Measurements from ENCODE around the gene PDZD2.

Gene PDZD2

DNA sequence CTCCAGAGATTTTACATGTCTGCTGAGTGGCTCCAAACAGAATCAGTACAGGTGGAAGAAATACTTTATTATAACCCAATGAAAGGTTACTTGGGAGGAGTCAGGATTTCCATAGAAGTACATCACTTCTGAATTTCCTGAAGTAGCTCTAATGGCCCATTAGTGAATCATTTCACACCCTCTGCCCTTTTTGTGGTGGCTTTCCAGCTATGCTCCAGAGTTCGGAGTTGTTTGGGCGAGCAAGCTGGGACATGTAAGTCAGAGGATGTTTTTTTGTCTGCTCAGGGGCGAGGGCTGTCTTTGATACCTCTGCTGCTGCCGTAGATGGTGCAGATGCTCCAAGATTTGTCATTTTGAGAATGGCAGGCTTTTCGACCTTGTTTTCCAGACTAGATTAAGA is 309.1 kb downstream of the PDZD2 start:
- DNase-seq (ENCODE audit: insufficient read length, low spot score) (no peak), FAIRE-seq (no peak)
- TF ChIP-seq, protein P1, sequence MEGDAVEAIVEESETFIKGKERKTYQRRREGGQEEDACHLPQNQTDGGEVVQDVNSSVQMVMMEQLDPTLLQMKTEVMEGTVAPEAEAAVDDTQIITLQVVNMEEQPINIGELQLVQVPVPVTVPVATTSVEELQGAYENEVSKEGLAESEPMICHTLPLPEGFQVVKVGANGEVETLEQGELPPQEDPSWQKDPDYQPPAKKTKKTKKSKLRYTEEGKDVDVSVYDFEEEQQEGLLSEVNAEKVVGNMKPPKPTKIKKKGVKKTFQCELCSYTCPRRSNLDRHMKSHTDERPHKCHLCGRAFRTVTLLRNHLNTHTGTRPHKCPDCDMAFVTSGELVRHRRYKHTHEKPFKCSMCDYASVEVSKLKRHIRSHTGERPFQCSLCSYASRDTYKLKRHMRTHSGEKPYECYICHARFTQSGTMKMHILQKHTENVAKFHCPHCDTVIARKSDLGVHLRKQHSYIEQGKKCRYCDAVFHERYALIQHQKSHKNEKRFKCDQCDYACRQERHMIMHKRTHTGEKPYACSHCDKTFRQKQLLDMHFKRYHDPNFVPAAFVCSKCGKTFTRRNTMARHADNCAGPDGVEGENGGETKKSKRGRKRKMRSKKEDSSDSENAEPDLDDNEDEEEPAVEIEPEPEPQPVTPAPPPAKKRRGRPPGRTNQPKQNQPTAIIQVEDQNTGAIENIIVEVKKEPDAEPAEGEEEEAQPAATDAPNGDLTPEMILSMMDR (IDR thresholded peaks at IDR 0.05; ENCODE audit: insufficient read depth, missing control alignments), result no peak

DNA sequence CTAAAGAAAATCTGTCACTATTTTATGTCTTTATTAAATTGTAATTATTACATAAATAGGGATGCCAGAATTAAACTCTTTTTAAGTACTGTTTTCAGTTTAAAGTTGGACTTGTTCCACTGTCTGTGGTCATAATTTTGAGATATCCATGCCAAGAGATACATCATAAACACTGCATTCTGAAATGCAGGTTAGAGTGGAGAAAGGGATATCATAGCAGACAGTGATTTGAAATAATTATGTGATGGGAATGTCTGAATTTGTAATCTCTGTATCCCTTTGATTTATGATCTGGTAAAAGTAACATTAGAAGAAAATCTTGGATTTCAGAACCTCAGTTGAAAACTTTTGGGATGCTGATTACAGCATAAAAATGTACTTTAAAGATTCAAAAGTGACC is 313.1 kb downstream of the PDZD2 start:
- FAIRE-seq (no peak), DNase-seq (ENCODE audit: insufficient read length, low spot score) (no peak)
- TF ChIP-seq, protein P1 (IDR thresholded peaks at IDR 0.05; ENCODE audit: insufficient read depth, missing control alignments), result no peak

DNA sequence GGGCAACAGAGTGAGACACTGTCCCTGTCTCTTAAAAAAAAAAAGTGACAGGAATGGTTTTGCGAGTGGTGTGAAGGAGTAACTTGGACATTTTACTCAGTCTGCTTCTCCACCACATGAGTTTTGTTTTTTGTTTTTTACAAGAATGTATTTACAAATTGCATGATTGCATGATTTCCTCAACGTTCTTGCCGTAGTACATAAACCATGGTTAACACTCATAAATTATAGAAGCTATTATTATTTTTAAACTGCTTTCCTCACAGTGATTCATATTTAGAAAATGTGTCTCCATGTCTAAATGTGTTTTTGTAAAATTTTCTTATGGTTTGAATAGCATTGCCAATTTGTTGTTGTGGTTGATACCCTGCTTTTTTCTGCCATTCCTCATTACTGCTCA is 315.2 kb downstream of the PDZD2 start:
- DNase-seq (ENCODE audit: insufficient read length, low spot score), result no peak
- TF ChIP-seq, protein P1 (IDR thresholded peaks at IDR 0.05; ENCODE audit: insufficient read depth, missing control alignments), result no peak
- no peak for FAIRE-seq

DNA sequence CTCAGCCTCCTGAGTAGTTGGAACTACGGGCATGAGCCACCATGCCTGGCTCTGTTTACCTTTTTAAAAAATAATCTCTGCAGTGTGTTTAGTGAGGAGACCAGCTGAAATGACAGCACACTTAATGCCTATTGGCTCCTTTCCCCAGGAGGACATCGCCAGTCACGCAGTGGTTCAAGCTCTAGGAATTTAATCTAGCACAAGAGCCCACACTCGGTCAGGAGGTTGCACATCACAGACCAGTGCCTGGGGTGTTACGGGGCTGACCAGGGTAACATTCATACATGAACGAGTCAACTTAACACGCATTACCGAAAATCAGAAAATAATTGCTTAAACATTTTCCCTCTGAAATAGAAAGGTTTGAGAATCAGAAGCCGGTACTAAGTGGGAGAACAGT is 318.2 kb downstream of the PDZD2 start:
- FAIRE-seq, result no peak
- TF ChIP-seq, protein P1 (IDR thresholded peaks at IDR 0.05; ENCODE audit: insufficient read depth, missing control alignments), result no peak
- no peak for DNase-seq (ENCODE audit: insufficient read length, low spot score)

DNA sequence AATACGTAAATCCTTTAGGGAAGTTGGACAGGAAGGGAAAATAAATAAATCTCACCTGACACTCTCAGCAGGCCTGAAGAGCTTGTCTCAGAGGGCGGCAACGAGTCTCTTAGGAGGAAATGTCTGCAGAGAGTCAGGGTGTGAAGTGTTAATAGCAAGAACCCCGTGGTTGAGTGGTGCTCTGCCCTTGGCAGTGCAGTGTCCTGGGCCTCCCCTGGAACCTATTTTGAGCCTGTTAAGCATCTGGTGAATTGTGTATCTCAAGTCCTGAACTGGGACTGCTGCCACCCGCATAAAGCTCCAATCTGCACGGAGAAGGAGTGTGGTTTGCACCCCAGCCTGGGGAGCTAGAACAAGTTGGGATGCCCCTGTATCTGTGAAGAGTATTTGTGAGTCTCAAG is 323.4 kb downstream of the PDZD2 start:
- DNase-seq (ENCODE audit: insufficient read length, low spot score) (no peak), FAIRE-seq (no peak)
- TF ChIP-seq, protein P1 (IDR thresholded peaks at IDR 0.05; ENCODE audit: insufficient read depth, missing control alignments), result no peak

DNA sequence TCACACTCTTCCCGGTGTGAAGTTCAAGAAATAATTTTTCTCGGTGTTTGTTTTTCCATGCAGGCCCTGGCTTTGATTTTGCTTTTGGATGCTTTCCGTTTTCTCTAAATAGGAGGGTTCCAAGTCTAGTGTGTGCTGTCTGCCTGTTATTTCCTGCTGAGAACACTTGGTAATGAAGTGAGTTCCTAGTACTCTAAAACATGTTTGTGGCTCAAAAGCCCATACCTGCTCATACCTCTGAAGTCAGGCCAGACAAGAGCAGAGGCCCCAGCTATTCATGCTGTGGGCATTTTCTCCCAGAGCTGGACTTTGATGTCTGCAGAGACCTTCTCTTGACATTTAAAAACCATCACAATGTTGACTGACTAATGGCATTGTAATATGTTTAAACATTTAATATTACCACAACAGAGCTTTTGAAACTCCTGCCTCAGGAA is 324.0 kb downstream of the PDZD2 start:
- DNase-seq (ENCODE audit: insufficient read length, low spot score), result no peak
- FAIRE-seq, result no peak
- TF ChIP-seq, protein P1 (IDR thresholded peaks at IDR 0.05; ENCODE audit: insufficient read depth, missing control alignments), result no peak

DNA sequence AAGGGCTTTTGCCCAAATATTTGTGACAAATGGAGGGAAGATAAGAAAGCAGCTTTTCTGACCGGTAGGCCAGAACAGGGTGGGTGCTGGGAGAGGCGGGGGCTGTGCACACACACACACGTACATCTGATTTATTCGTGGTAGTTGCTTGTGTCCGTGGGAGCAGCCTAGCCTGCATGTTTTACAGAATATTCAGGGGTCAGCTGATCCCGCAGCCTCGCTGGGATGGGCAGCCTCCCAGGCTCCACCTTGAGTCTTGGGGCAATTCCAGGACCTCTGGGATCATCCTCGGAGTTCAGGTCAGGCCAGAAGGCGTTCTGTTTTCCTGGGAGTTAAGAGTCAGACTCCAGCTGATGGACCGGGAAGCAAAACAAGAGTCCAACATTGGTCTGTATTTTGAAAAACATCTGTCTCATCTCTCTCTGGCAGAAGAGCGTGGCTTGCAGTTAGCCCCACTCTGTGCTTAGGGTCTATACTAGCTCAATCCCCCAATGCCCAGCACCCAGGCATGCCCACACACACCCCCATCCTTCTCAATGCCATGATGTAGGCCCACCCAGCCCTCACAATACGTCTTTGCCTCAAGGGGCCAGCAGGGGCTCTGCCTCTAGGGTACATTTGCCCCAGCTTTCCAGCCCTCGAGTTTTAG is 324.6 kb downstream of the PDZD2 start:
- TF ChIP-seq, protein P1 (IDR thresholded peaks at IDR 0.05; ENCODE audit: insufficient read depth, missing control alignments), result no peak
- DNase-seq (ENCODE audit: insufficient read length, low spot score), result no peak
- no peak for FAIRE-seq

All from D721Med (cell line).